D721Med (cell line): Measurements from ENCODE around the gene OR8B2.
"Not testable (repeated sequence)": the region's sequence is repeated elsewhere in the genome, so short reads cannot be mapped to it uniquely, and the experiment has no call there.

ENCODE experiments used
- DNase-seq: peaks from one replicate; pipeline ENCODE4 v3.0.0; 2011; ENCODE audit warnings: low spot score; ENCODE audit not compliant: insufficient read length
- FAIRE-seq: peaks from 2 replicates; lab custom pipeline; 2011; peaks lifted over from hg19 to GRCh38; lab: Jason Lieb, UNC
- CTCF ChIP-seq: IDR thresholded peaks from 2 replicates; pipeline ENCODE4 v1.5.1; 2012; ENCODE audit warnings: mild to moderate bottlenecking, control low read depth; ENCODE audit not compliant: insufficient read depth; ENCODE audit errors: missing control alignments

OR8B2 gene, protein sequence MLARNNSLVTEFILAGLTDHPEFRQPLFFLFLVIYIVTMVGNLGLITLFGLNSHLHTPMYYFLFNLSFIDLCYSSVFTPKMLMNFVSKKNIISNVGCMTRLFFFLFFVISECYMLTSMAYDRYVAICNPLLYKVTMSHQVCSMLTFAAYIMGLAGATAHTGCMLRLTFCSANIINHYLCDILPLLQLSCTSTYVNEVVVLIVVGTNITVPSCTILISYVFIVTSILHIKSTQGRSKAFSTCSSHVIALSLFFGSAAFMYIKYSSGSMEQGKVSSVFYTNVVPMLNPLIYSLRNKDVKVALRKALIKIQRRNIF

GRCh38 chr11:124384399-124384798 lies at the start of gene OR8B2:
OR8B2 (minus strand) TSS chr11:124384499; CDS start chr11:124383343, 1,156 bp downstream.
- FAIRE-seq (no peak), DNase-seq (no peak)
- TF ChIP-seq CTCF = no peak

- DNase-seq (no peak), FAIRE-seq (no peak)
- TF ChIP-seq CTCF = no peak
Measured at GRCh38 chr11:124429599-124429998, 45.3 kb upstream of the OR8B2 start.

- no peak for TF ChIP-seq CTCF
- no peak for FAIRE-seq
- DNase-seq = no peak
Measured at GRCh38 chr11:124424384-124424921, 40.2 kb upstream of the OR8B2 start, which contains the start of gene OR8B4. OR8B4 (minus strand) TSS chr11:124424871; CDS start chr11:124424871, 0 bp downstream.

GRCh38 chr11:124421043-124421442 lies 36.7 kb upstream of the OR8B2 start:
- DNase-seq = no peak
- FAIRE-seq = no peak
- no peak for TF ChIP-seq CTCF

GRCh38 chr11:124415356-124415923 lies 31.1 kb upstream of the OR8B2 start:
- DNase-seq (no peak), FAIRE-seq (no peak)
- peak; percentile 63 for TF ChIP-seq CTCF

GRCh38 chr11:124409906-124410305 lies 25.6 kb upstream of the OR8B2 start:
- TF ChIP-seq CTCF = no peak
- FAIRE-seq = no peak
- DNase-seq = no peak

GRCh38 chr11:124405581-124405980 lies 21.3 kb upstream of the OR8B2 start:
- DNase-seq = no peak
- no peak for TF ChIP-seq CTCF
- no peak for FAIRE-seq

DNA sequence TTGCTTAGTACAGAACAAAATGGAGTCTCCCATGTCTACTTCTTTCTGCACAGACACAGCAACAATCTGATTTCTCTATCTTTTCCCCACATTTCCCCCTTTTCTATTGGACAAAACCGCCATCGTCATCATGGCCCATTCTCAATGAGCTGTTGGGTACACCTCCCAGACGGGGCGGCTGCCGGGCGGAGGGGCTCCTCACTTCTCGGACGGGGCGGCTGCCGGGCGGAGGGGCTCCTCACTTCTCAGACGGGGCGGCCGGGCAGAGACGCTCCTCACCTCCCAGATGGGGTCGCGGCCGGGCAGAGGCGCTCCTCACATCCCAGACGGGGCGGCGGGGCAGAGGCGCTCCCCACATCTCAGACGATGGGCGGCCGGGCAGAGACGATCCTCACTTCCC lies 18.9 kb upstream of the OR8B2 start:
- FAIRE-seq = not testable (repeated sequence)

More for the DNA sequence above, 18.9 kb upstream of the OR8B2 start:
- not testable (repeated sequence) for DNase-seq
